Measurements from ENCODE around the gene LDB2.

The LDB2 gene

GRCh38 chr4:16694173-16694883, 204.1 kb downstream of the LDB2 start:
- H3K27me3 ChIP-seq (ENCODE audit: insufficient read depth, low read length, poor library complexity, severe bottlenecking): no peaks in the 10 kb centered on the region
- H3K4me2 ChIP-seq (ENCODE audit: low read depth, low read length, poor library complexity, severe bottlenecking): no peak overlapping the region
- H3K36me3 ChIP-seq (ENCODE audit: insufficient read depth, low read length): no peaks in the 10 kb centered on the region
- H4K20me1 ChIP-seq (ENCODE audit: insufficient read depth, low read length, poor library complexity, severe bottlenecking): no peaks in the 10 kb centered on the region
- H3F3A ChIP-seq (ENCODE audit: low read depth): no peaks in the 10 kb centered on the region
- no peak overlapping the region for H2AFZ ChIP-seq (ENCODE audit: low read length)
- no peak overlapping the region for H3K9ac ChIP-seq (ENCODE audit: low read depth, low read length, poor library complexity, severe bottlenecking)
- no peaks in the 10 kb centered on the region for H3K9me3 ChIP-seq (ENCODE audit: insufficient read depth, low read depth, low read length)
- no peaks in the 10 kb centered on the region for H3K9me2 ChIP-seq (replicated peaks; ENCODE audit: low read depth, low read length)
- no peak overlapping the region for H3K4me3 ChIP-seq (ENCODE audit: low read length, poor library complexity, severe bottlenecking)
- TF ChIP-seq CTCF (conservative IDR thresholded peaks at IDR 0.05; ENCODE audit: low read length) (no peak), EZH2phosphoT487 (IDR thresholded peaks at IDR 0.05; ENCODE audit: borderline replicate concordance) (no peak)
- no peaks in the 10 kb centered on the region for H3K79me2 ChIP-seq (ENCODE audit: insufficient read depth, low read length)
- H3K4me1 ChIP-seq (ENCODE audit: insufficient read depth, low read length, poor library complexity, severe bottlenecking): no peaks in the 10 kb centered on the region

GRCh38 chr4:16693641-16694040, 204.8 kb downstream of the LDB2 start:
- Histone ChIP-seq H3K36me3 (ENCODE audit: insufficient read depth, low read length) (no peaks in the 10 kb centered on the region), H3K27me3 (ENCODE audit: insufficient read depth, low read length, poor library complexity, severe bottlenecking) (no peaks in the 10 kb centered on the region), H3K9ac (ENCODE audit: low read depth, low read length, poor library complexity, severe bottlenecking) (no peak overlapping the region), H3K79me2 (ENCODE audit: insufficient read depth, low read length) (no peaks in the 10 kb centered on the region), H3K4me3 (ENCODE audit: low read length, poor library complexity, severe bottlenecking) (no peak overlapping the region), H3K9me3 (ENCODE audit: insufficient read depth, low read depth, low read length) (no peaks in the 10 kb centered on the region), H3F3A (ENCODE audit: low read depth) (no peaks in the 10 kb centered on the region), H4K20me1 (ENCODE audit: insufficient read depth, low read length, poor library complexity, severe bottlenecking) (no peaks in the 10 kb centered on the region), H2AFZ (ENCODE audit: low read length) (no peak overlapping the region), H3K9me2 (replicated peaks; ENCODE audit: low read depth, low read length) (no peaks in the 10 kb centered on the region), H3K4me2 (ENCODE audit: low read depth, low read length, poor library complexity, severe bottlenecking) (no peak overlapping the region), H3K4me1 (ENCODE audit: insufficient read depth, low read length, poor library complexity, severe bottlenecking) (no peaks in the 10 kb centered on the region)
- no peak for TF ChIP-seq CTCF (conservative IDR thresholded peaks at IDR 0.05; ENCODE audit: low read length)
- no peak for TF ChIP-seq EZH2phosphoT487 (IDR thresholded peaks at IDR 0.05; ENCODE audit: borderline replicate concordance)

GRCh38 chr4:16692961-16693506, 205.4 kb downstream of the LDB2 start:
- Histone ChIP-seq H3K9me2 (replicated peaks; ENCODE audit: low read depth, low read length) (no peaks in the 10 kb centered on the region), H3K4me1 (ENCODE audit: insufficient read depth, low read length, poor library complexity, severe bottlenecking) (no peaks in the 10 kb centered on the region), H3K79me2 (ENCODE audit: insufficient read depth, low read length) (no peaks in the 10 kb centered on the region), H3K27me3 (ENCODE audit: insufficient read depth, low read length, poor library complexity, severe bottlenecking) (no peaks in the 10 kb centered on the region), H4K20me1 (ENCODE audit: insufficient read depth, low read length, poor library complexity, severe bottlenecking) (no peaks in the 10 kb centered on the region), H3K4me3 (ENCODE audit: low read length, poor library complexity, severe bottlenecking) (no peak overlapping the region), H2AFZ (ENCODE audit: low read length) (no peak overlapping the region), H3K4me2 (ENCODE audit: low read depth, low read length, poor library complexity, severe bottlenecking) (no peak overlapping the region), H3F3A (ENCODE audit: low read depth) (no peaks in the 10 kb centered on the region), H3K36me3 (ENCODE audit: insufficient read depth, low read length) (no peaks in the 10 kb centered on the region), H3K9ac (ENCODE audit: low read depth, low read length, poor library complexity, severe bottlenecking) (no peak overlapping the region), H3K9me3 (ENCODE audit: insufficient read depth, low read depth, low read length) (no peaks in the 10 kb centered on the region)
- TF ChIP-seq EZH2phosphoT487 (IDR thresholded peaks at IDR 0.05; ENCODE audit: borderline replicate concordance) (no peak), CTCF (conservative IDR thresholded peaks at IDR 0.05; ENCODE audit: low read length) (no peak)

Data from Loucy (cell line).